Right forelimb (tissue), 1 donor: ENCODE measurements around the gene MON2.

Experiments
- DNase-seq: peaks from one replicate; pipeline ENCODE4 v3.0.0-alpha.2; 2018

MON2 gene

GRCh38 chr12:62618319-62618718 is 151.7 kb downstream of the MON2 start:
- DNase-seq = no peak

- no peak for DNase-seq
Observed at GRCh38 chr12:62618930-62619329, 152.3 kb downstream of the MON2 start.

GRCh38 chr12:62621101-62621638 is 154.5 kb downstream of the MON2 start:
- DNase-seq = no peak

- no peak for DNase-seq
Observed at GRCh38 chr12:62622177-62622576, 155.6 kb downstream of the MON2 start.

- no peak for DNase-seq
Observed at GRCh38 chr12:62625228-62625627, 158.6 kb downstream of the MON2 start.

- DNase-seq = no peak
Observed at GRCh38 chr12:62627181-62627580, 160.6 kb downstream of the MON2 start.

- DNase-seq = no peak
Observed at GRCh38 chr12:62629413-62629812, 162.8 kb downstream of the MON2 start.

GRCh38 chr12:62629971-62630739 is 163.5 kb downstream of the MON2 start:
- DNase-seq = no peak

GRCh38 chr12:62631471-62632410 is 165.1 kb downstream of the MON2 start:
- DNase-seq = peak; percentile 82

- peak; percentile 80 for DNase-seq
Observed at GRCh38 chr12:62632411-62632918, 165.8 kb downstream of the MON2 start.

GRCh38 chr12:62635649-62636048 is 169.0 kb downstream of the MON2 start:
- DNase-seq = no peak

GRCh38 chr12:62637679-62638078 is 171.1 kb downstream of the MON2 start:
- DNase-seq = no peak

GRCh38 chr12:62640910-62641448 is 174.4 kb downstream of the MON2 start:
- DNase-seq = no peak

- DNase-seq = no peak
Observed at GRCh38 chr12:62642486-62642885, 175.9 kb downstream of the MON2 start.

GRCh38 chr12:62643486-62643885 is 176.9 kb downstream of the MON2 start:
- DNase-seq = no peak

GRCh38 chr12:62646566-62646965 is 179.9 kb downstream of the MON2 start:
- DNase-seq = no peak

- no peak for DNase-seq
Observed at GRCh38 chr12:62647586-62647985, 181.0 kb downstream of the MON2 start.

- no peak for DNase-seq
Observed at GRCh38 chr12:62649412-62650138, 182.9 kb downstream of the MON2 start.
